Stimulated activated CD4-positive, alpha-beta T cell treated with anti-CD3 and anti-CD28 coated beads, Interleukin-2, amount 100 ng/mL, for 24 hours (primary cell): Measurements from ENCODE around the gene ECHDC3.

Source experiments
- DNase-seq, 2 donors: peaks; one replicate each; pipeline ENCODE4 v3.0.0-alpha.2; 2020

Gene ECHDC3

DNA sequence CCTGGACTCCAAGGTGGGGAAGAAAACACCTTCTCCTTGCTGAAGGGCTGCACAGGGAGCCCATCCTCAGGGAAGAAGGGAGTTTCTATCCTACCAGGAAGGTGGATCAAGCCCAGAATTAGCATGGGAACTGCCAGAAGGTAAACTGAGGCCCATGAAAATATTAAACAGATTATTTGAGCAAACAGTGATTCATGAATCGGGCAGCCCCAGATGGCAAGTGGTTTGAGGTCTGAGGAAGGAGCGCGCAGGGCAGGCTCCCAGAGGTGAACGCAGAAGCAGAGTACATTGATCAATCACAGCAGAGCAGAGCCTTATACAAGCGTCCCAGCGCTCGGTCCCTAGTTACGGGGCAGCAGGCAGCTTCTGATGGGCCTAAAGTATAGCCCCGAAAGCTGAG, 45.2 kb downstream of the ECHDC3 start:
- DNase-seq = no peak

DNA sequence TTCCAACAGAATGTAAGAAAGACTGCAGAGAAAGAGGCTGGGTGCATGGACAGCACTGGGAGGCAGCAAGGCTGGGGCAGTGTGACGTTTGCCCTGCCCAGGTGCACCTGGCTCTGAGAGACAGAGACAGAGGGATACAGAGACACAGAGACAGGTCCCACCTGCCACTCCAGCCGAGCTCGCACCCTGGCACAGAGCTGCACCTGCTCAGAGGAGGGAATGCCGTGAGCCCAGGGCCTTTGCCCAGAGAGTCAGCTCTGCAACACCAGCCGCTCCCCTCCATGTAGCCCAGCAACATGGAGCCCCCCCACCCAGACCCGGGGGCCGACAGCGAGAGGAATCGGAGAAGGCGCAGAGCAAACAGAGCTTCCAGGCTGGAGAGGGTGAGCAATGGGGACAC, 45.7 kb downstream of the ECHDC3 start:
- no peak for DNase-seq

DNA sequence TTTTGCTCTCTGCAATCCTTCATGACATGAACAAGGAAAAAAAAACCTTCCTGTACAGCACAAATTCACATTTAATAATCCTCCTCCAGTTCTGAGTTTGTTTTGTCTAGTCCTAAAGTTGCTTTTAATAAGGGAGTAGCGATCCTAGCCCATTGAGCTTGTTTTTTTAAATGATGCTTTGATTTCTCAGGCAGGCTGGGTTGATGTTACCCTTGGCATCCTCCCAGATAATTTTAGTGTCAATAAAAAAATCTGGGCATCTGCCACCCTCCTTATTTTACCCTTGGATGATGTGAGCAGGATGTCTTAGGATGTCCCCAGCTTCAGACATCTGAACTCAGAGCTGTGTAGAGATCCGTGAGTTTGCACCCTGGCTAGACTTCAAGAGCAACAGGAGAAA, 47.1 kb downstream of the ECHDC3 start:
- DNase-seq = no peak

DNA sequence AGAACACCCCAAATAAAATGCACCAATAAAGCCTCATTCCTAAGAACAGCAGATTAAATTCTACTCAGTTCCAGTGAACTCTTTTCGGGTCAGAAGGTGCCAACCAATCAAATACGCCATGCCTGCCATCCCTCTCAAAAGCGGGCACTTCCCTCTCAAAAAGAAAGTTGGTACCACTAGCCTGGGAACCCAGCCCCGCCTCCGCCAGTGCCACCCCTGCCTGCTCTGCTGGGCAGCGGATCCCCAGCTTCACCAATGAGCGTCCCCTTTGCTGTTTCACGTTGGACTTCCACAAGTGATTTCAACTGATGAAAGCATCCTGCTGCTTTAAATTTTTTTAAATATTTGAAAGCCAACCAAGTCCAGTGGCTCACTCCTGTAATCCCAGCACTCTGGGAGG, 47.8 kb downstream of the ECHDC3 start:
- DNase-seq = no peak

DNA sequence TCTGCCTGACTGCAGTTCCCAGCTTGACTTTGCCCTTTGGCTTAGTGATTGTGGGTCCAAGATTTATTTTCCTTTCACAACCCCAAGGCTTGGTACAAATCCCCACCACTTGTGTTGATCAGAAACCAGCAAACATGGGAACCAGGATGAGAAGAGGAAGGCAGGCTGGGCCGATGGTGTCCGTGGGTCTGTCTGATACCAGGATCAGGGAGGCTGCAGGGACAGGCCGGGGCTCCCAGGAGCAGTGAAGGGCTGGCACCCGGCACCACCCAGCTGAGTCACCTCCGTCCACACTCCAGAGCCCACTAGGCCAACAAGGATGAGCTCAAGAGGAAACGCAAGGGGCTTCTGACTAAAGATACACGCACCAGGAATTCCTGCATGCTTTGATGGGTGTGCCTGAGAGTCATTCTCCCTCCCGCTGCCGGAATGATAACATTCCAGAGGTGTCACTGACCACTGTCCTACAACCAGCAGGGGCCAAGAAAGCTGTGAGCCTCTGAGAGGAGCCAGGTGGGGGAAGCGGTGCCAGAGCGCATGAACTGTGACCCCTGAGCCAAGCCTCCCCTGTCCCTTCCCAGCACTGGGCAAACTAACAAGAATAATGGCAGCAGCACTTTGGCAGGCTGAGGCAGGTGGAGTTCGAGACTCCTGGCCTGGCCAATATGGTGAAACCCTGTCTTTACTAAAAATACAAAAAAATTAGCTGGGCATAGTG, 51.7 kb downstream of the ECHDC3 start:
- DNase-seq = no peak

DNA sequence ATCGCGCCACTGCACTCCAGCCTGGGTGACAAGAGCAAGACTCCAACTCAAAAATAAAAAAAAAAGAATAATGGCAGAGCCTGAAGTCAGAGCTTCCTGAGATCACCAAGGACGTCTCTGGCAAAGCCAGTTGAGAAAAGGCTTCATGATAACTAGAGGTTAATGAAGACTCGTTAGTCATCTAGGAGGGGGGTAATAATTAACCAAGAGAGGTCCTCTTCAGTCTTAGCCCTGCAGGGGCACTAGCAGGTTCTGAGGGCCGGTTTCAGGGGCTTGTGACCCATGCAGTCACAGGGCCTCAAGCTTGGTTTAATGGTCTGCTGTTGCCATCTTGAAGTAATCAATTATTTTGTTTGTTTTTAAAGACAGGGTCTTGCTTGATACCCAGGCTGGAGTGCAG, 52.4 kb downstream of the ECHDC3 start:
- no peak for DNase-seq

DNA sequence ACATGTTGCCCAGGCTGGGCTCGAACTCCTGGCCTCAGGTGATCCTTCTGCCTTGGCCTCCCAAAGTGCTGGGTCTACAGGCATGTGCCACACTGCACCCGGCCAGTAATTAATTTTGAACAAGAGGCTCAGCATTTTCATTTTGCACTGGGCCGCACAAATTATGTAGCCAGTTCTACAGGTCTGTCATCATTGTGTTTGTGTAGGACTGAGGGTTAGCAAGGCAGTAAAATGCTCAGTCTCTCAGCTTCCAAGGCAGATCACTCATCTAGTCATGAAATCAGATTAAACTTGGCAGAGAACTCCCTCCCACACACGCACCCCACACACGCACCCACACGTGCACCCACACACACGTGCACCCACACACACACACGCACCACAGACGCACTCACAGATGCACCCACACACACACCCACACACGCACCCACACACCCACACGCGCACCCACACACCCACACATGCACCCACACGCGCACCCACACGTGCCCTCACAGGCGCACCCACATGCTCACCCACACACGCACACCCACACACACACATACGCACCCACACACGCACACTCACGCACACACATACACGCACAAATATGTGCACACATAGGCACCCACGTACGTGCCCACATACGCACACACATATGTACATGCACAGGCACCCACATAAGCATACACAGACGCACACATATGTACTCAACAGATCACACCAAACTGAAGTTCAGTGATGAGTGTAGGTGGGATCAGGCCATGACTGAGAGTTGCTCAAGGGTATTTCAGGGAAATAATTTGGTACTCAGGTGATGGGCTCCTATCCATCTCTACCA, 53.1 kb downstream of the ECHDC3 start:
- DNase-seq = no peak

DNA sequence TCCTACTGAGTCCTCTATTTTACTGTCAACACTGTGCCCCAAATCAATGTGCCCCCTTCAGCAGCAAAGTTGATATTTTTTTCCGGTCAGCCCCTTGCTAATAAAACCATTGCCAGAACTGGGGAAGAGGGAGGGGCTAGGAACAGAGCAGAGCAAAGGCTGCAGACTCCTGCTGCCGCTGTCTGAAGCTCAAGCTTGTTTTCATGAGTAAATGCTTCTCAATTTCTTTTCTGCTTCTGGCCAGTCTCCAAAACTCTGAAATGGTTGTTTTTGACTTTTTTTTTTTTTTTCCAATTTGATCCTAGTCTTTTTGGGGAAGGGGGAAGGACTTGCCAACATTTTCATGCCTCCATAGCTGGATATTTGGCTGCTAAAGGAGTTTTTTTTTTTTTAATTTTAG, 54.3 kb downstream of the ECHDC3 start:
- no peak for DNase-seq

DNA sequence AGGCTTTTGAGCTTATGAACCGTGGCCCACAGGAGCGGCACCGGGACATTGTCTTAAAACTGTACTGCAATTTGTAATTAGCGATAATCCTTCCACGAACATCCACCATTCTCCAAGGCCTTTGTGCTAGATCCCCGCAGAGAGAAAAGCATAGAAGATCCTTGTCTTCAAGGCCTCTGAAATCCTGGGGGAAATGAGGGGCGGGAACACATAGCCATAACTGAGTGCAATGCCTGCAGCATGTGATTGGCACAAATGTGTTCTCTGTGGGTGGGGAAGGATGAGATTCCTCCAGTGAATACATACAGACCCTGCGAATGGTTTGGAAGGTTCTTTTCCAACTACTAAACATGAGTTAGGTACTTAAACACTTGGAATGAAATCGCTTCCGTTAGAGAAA, 55.1 kb downstream of the ECHDC3 start:
- no peak for DNase-seq

DNA sequence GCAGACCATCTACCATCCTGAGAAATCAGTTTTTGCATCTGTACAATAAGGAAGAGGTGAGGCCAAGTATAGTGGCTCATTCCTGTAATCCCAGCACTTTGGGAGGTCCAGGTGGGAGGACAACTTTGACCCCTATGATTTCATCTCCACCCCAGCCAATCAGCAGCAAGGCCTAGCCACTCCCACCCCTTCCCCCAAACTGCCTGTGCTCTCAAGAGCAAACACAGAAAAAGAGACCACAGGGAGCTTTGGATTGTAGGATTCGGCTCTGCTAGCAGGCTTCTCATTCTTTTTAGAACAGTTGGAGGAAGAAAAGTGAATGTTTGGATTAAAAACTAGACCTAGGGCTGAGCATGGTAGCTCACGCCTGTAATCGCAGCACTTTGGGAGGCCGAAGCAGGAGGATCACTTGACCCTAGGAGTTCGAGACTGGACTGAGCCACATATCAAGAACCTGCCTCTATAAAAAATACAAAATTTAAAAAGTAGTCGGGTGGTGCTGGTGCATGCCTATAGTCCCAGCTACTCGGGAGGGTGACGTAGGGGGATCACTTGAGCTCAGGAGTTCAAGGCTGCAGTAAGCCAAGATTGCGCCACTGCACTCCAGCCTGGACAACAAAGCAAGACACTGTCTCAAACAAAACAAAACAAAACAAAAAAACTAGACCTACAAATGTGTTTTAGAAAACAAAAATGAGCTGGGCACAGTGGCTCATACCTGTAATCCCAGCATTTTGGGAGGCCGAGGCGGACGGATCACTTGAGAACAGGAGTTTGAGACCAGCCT, 55.9 kb downstream of the ECHDC3 start:
- DNase-seq = no peak

DNA sequence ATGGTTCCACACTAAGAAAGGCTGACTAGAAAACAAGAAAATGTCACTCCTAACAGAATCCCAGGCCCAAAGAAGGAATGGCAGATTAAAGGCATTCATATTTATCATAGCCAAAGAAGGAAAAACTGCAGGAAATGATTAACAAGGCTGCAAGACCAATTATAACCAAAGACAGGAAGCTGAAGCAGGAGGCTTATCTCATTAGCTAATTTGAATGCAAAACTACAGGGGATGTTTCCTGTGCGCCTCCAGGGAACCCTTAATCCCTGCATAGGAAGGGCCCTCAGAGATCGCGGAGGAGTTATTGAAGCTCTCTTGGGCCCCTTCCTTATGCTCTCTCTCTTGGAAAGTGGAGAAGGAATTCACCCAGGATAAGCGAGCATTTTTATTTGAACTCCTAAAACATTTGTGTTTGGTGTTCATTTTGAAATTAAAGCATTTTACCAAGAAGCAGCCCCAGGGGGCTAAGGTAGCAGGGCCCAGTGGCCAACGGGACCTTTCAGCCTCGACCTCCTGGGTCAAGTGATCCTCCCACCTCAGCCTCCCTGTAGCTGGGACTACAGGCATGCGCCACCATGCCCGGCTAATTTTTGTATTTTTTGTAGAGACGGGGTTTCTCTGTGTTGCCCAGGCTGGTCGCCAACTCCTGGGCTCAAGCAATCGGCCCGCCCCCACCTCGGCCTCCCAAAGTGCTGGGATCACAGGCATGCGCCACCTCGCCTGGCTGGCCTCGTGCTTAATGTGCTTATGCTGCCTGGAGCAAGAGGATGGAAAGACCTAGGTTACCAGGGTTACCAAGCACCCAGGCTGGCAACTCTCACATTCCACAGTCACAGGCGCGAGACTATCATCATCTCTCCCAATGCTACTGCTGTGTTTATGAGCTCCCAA, 56.9 kb downstream of the ECHDC3 start:
- no peak for DNase-seq

DNA sequence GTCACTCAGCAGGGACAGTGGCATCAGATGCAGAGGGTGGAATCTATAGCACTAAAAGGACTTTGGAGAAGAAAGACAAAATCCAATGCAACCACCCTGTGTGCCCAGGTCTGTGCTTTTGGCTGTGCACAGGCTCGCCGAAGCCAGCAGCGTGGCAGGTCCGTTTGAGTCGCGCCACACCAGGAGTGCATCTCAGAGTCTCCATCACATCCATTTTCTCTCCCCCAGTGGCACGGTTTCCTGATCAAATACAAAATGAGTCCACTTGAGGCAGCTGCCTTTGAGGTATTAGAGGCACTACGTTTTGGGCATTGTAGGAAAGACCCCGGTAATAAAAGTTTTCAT, 57.5 kb downstream of the ECHDC3 start:
- no peak for DNase-seq

DNA sequence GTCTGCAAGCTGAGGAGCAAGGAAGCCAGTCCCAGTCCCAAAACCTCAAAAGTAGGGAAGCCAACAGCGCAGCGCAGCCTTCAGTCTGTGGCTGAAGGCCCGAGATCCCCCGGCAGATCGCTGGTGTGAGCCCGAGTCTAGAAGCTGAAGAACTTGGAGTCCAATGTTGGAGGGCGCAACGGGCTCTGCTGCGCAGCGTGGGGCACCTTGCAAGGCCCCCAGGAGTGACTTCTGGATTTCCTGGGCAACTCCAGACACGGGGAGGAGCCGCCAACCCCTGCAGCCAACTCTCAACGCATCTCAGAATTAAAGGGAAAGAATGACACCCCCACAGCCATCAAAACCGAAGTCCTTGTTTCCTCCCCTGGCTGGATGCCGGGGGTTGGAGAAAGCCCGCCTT, 62.2 kb downstream of the ECHDC3 start:
- DNase-seq = no peak

DNA sequence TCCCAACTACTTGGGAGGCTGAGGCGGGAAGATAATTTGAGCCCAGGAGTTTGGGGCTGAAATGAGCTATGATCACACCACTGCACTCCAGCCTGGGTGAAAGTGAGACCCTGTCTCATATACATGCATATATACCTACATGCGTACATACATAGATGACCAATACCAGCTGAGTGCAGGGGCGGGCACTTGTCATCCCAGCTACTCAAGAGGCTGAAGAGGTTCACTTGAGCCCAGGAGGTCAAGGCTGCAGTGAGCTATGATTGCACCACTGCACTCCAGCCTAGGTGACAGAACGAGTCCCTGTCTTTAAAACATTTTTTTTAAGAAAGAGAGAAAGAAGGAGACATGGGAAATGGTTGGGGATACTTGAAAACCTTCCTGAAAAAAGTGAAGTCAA, 63.6 kb downstream of the ECHDC3 start:
- no peak for DNase-seq

DNA sequence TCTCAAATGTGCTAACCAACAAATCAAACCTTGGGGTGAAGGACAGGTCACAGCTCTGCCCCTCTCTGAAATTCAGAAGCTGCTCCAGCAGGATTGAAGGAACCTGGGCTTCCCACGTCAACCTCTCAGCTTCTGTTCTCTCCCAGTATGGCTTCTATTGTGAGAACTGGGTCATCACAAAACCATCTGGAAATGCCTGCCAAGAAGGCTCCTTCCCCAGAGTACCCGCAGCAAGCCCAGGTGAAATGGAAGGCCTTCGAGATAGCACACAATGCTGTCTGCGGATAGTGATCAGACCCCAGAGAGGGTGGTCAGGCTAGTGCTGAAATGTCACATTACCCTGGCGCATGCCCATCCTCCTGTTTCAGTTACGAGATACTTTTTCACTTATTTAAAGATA, 64.5 kb downstream of the ECHDC3 start:
- DNase-seq = no peak

DNA sequence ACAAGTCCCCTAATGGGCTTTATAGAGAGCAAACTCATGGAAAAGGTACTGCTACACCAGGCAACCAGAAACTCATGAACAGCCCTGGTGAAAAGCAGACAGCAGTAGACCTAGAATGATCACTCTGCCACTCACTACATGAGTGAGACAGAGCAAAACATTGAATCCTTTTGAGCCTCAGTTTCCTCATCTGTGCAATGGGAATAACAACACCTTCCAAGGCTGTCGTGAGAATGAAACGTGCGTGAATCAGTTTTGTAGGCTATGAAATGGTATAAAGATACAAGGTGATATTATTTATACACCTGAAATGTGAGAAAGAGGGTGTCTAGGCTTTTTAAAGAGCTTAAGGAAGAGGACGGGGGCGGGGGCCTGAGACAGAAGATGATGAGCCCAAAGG, 66.6 kb downstream of the ECHDC3 start:
- DNase-seq = no peak

DNA sequence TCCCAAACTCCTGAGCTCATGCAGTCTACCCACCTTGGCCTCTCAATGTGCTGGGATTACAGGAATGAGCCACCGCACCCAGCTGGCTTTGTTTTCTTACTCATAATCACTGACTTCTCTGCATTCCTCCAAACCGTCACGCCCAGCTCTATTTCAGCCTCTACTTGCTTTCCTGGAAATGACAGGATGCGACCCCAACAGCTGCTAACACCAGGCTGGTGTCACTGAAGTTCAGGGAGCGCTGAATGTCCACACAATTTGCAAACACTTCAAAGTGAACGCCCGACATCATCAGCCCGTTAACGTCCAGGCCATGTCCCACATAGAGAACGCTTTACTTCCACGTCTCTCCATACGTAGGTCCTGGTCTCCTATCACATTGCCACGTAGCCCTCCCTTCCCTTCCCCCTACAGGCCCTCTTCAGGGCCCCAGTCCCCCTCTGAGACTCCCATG, 68.2 kb downstream of the ECHDC3 start:
- no peak for DNase-seq

DNA sequence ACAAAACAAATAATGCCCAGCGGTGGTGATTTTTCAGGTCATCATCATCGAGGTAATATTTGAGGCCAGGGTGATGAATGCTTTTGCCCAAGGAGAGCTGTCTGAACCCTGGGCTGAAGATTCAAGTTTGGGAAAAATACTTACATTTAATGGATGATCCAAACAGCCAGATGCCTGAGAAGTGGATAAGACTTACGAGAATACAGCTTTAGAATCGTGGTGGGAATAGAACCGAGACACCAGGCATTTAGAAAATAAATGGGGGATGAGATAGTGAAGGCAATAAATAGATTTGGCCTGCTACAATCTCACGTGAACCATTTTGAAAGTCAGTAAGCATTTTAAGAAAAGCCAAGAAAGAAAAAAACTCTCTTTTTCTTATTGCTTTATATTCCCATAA, 68.8 kb downstream of the ECHDC3 start:
- no peak for DNase-seq

DNA sequence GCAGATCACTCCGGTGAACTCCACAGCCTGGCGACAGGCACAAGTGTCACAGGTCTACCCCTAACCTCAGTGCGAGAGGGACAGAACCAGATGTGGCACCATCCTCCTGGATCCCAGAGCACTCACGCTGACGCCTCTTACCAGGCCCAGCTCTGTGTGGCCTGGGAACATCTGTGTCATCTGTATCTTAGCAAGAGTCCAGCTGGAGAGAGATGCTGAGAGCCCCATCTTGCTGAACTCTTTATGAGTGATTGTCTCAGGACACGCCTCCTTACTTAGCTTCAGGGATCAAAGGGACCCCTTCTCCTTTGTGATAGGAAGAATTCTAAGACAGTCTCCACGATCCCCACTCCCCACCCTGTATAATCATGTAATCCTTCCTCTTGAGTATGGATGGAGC, 71.0 kb downstream of the ECHDC3 start:
- no peak for DNase-seq
